GM19239 (cell line): Measurements from ENCODE around the gene KIF25.
"Not testable (repeated sequence)": the region's sequence is repeated elsewhere in the genome, so short reads cannot be mapped to it uniquely, and the experiment has no call there.

Source experiments
- DNase-seq: peaks from one replicate; pipeline ENCODE4 v3.0.0; 2011; ENCODE audit warnings: low spot score; ENCODE audit not compliant: insufficient read length
- FAIRE-seq: peaks from 2 replicates; lab custom pipeline; 2011; peaks lifted over from hg19 to GRCh38; lab: Jason Lieb, UNC

KIF25 gene

GRCh38 chr6:168058691-168059551 is 61.5 kb downstream of the KIF25 start:
- FAIRE-seq (no peak), DNase-seq (no peak)

- DNase-seq (no peak), FAIRE-seq (no peak)
These were observed 63.1 kb downstream of the KIF25 start for GRCh38 chr6:168060521-168060931.

GRCh38 chr6:168061269-168062210 is 64.1 kb downstream of the KIF25 start:
- DNase-seq (no peak), FAIRE-seq (no peak)

GRCh38 chr6:168062346-168063289 is 65.1 kb downstream of the KIF25 start:
- no peak for DNase-seq
- FAIRE-seq = no peak

- no peak for DNase-seq
- no peak for FAIRE-seq
These were observed 66.0 kb downstream of the KIF25 start for GRCh38 chr6:168063431-168063830.

- DNase-seq (no peak), FAIRE-seq (no peak)
These were observed 66.8 kb downstream of the KIF25 start for GRCh38 chr6:168064226-168064807.

GRCh38 chr6:168067081-168067759 is 69.7 kb downstream of the KIF25 start:
- FAIRE-seq (no peak), DNase-seq (no peak)

- FAIRE-seq = no peak
These were observed 73.3 kb downstream of the KIF25 start for GRCh38 chr6:168070804-168071203.

GRCh38 chr6:168071620-168072019 is 74.1 kb downstream of the KIF25 start:
- DNase-seq = no peak
- FAIRE-seq = no peak

More at GRCh38 chr6:168070804-168071203, 73.3 kb downstream of the KIF25 start:
- DNase-seq = no peak

GRCh38 chr6:168072261-168072660 is 74.8 kb downstream of the KIF25 start:
- no peak for FAIRE-seq
- DNase-seq = no peak

- FAIRE-seq (no peak), DNase-seq (no peak)
These were observed 75.3 kb downstream of the KIF25 start for GRCh38 chr6:168072730-168073129.

GRCh38 chr6:168073937-168074730 is 76.7 kb downstream of the KIF25 start:
- no peak for DNase-seq
- no peak for FAIRE-seq

- FAIRE-seq (no peak), DNase-seq (no peak)
These were observed 77.7 kb downstream of the KIF25 start for GRCh38 chr6:168075216-168075615.

- DNase-seq (no peak), FAIRE-seq (no peak)
These were observed 78.3 kb downstream of the KIF25 start for GRCh38 chr6:168075787-168076202.

- not testable (repeated sequence) for DNase-seq, FAIRE-seq
These were observed 79.9 kb downstream of the KIF25 start for GRCh38 chr6:168077401-168077800.

GRCh38 chr6:168078175-168078942 is 80.9 kb downstream of the KIF25 start:
- FAIRE-seq = no peak
- DNase-seq = no peak

GRCh38 chr6:168078943-168079405 is 81.5 kb downstream of the KIF25 start, which contains the start of gene FRMD1:
FRMD1 (minus strand) TSS chr6:168079212; CDS start chr6:168079094, 118 bp downstream.
- no peak for DNase-seq
- FAIRE-seq = no peak
